Smooth muscle cell (in vitro differentiated cells): ENCODE data around the gene GRSF1. TPM values are rescaled to one million over a fixed set of nuclear protein-coding genes. Genes with fewer than 3 reads are reported as not detected.

Source experiments
- DNase-seq: peaks from one replicate; lab custom pipeline; 2025; ENCODE audit not compliant: unreplicated experiment; lab: John Stamatoyannopoulos, UW
- H2AFZ ChIP-seq: fragments of 200-600 bp; sonication (generic); 2 replicates; pipeline ENCODE4 v1.6.0; 2016; ENCODE audit warnings: antibody characterized with exemption, low read depth, mild to moderate bottlenecking
- H3F3A ChIP-seq: fragments of 200-600 bp; sonication (generic); 2 replicates; pipeline ENCODE4 v1.6.0; 2017; ENCODE audit warnings: antibody characterized with exemption, low read depth
- H3K27ac ChIP-seq: fragments of 200-600 bp; sonication (generic); 2 replicates; pipeline ENCODE4 v1.5.1; 2016; ENCODE audit warnings: low read depth, mild to moderate bottlenecking
- H3K27me3 ChIP-seq: fragments of 200-600 bp; sonication (generic); 2 replicates; pipeline ENCODE4 v1.6.1; 2016; ENCODE audit warnings: low read depth, mild to moderate bottlenecking
- H3K36me3 ChIP-seq: fragments of 200-600 bp; sonication (generic); 2 replicates; pipeline ENCODE4 v1.5.1; 2016; ENCODE audit warnings: low read depth
- H3K4me1 ChIP-seq: fragments of 200-600 bp; sonication (generic); 2 replicates; pipeline ENCODE4 v1.5.1; 2016; ENCODE audit warnings: low read depth
- H3K4me2 ChIP-seq: fragments of 200-600 bp; sonication (generic); 2 replicates; pipeline ENCODE4 v1.6.0; 2016; ENCODE audit warnings: mild to moderate bottlenecking
- H3K4me3 ChIP-seq: fragments of 200-600 bp; sonication (generic); 2 replicates; pipeline ENCODE4 v1.5.1; 2016; ENCODE audit warnings: mild to moderate bottlenecking
- H3K79me2 ChIP-seq: fragments of 200-600 bp; sonication (generic); 2 replicates; pipeline ENCODE4 v1.6.0; 2016; ENCODE audit warnings: low read depth, mild to moderate bottlenecking
- H3K9ac ChIP-seq: fragments of 200-600 bp; sonication (generic); 2 replicates; pipeline ENCODE4 v1.6.0; 2016; ENCODE audit warnings: low read depth
- H3K9me3 ChIP-seq: fragments of 200-600 bp; sonication (generic); replicated peaks from 2 replicates; pipeline ENCODE4 v1.5.1; 2016; ENCODE audit warnings: low read depth
- H4K20me1 ChIP-seq: fragments of 200-600 bp; sonication (generic); 2 replicates; pipeline ENCODE4 v1.6.0; 2016; ENCODE audit warnings: low read depth
- CTCF ChIP-seq: fragments of 200-600 bp; sonication (generic); IDR thresholded peaks from 2 replicates; pipeline ENCODE4 v1.5.1; 2017; ENCODE audit warnings: borderline replicate concordance, mild to moderate bottlenecking, antibody characterized with exemption; ENCODE audit not compliant: insufficient read depth, poor library complexity, severe bottlenecking
- WGBS: methylation state at CpG from one replicate; pipeline ENCODE4 v1.1.7; 2016; ENCODE audit warnings: low lambda C conversion rate; 5-methylcytosine and 5-hydroxymethylcytosine counted together
- polyA plus RNA-seq: library from polyadenylated mRNA; unstranded; fragments of >200 nt; fragmentation: Nextera tagmentation; extraction: Ambion mirVana; gene quantifications from 2 replicates; pipeline ENCODE4 v1.2.1, GENCODE V29; 2016
- small RNA-seq: library from RNA; depleted of rRNA; stranded (forward); fragments of <200 nt; gene quantifications from one replicate; pipeline ENCODE3, GENCODE V24; 2014
- total RNA-seq: library from RNA; depleted of rRNA; stranded (reverse); fragments of >200 nt; gene quantifications from 2 replicates; pipeline ENCODE4 v1.2.3, GENCODE V29; 2014

The GRSF1 gene
- total and polyA plus RNA-seq, 2 experiments from 2014 or later = 105 to 109 TPM

GRCh38 chr4:70768301-70768948 is 71.3 kb downstream of the GRSF1 start:
- peaks cover 6% of the 10 kb centered on the region for H3K79me2 ChIP-seq
- TF ChIP-seq CTCF = no peak
- no peak overlapping the region for H3K4me2 ChIP-seq
- no peaks in the 10 kb centered on the region for H3K27me3 ChIP-seq
- no peak for DNase-seq
- no peaks in the 10 kb centered on the region for H4K20me1 ChIP-seq
- peaks cover 6% of the 10 kb centered on the region for H3K36me3 ChIP-seq
- H3K9me3 ChIP-seq = no peaks in the 10 kb centered on the region
- no peak overlapping the region for H3K4me3 ChIP-seq
- 91% methylated on average over 3 of the region's 3 CpGs for WGBS
- no peak overlapping the region for H2AFZ ChIP-seq
- no peaks in the 10 kb centered on the region for H3K4me1 ChIP-seq
- no peak overlapping the region for H3K9ac ChIP-seq
- H3F3A ChIP-seq = no peaks in the 10 kb centered on the region
- H3K27ac ChIP-seq = no peak overlapping the region

Small RNAs within 50 kb of the gene (small RNA-seq; reads per million reads assigned to genes)
- gene RF00026 = not detected
- gene RNU6-891P = not detected

Other genes with a start within 250 kb of the GRSF1 start
- not detected in 2 replicates for gene AMBN, start 247.6 kb downstream of the GRSF1 start, total RNA-seq
- gene AMBN, start 247.6 kb downstream of the GRSF1 start, polyA plus RNA-seq = not detected in 2 replicates
- gene ENAM, start 211.1 kb downstream of the GRSF1 start, total RNA-seq = not detected in 2 replicates
- gene ENAM, start 211.1 kb downstream of the GRSF1 start, polyA plus RNA-seq = not detected in 2 replicates
- not detected in 2 replicates for gene JCHAIN, start 173.4 kb downstream of the GRSF1 start, total RNA-seq
- gene JCHAIN, start 173.4 kb downstream of the GRSF1 start, polyA plus RNA-seq = not detected in 2 replicates
- gene UTP3, start 151.4 kb downstream of the GRSF1 start, total RNA-seq = 15.2 and 18.8 TPM in 2 replicates
- 11.8 and 14.3 TPM in 2 replicates for gene UTP3, start 151.4 kb downstream of the GRSF1 start, polyA plus RNA-seq
- 42.8 and 49.2 TPM in 2 replicates for gene RUFY3, start 117.9 kb downstream of the GRSF1 start, total RNA-seq
- 22.2 and 23.6 TPM in 2 replicates for gene RUFY3, start 117.9 kb downstream of the GRSF1 start, polyA plus RNA-seq
- 18.3 and 23.7 TPM in 2 replicates for gene MOB1B, start 62.5 kb upstream of the GRSF1 start, total RNA-seq
- gene MOB1B, start 62.5 kb upstream of the GRSF1 start, polyA plus RNA-seq = 3.4 and 4.4 TPM in 2 replicates
- gene DCK, start 153.8 kb upstream of the GRSF1 start, total RNA-seq = 28.7 and 28.9 TPM in 2 replicates
- gene DCK, start 153.8 kb upstream of the GRSF1 start, polyA plus RNA-seq = 13.6 and 18.8 TPM in 2 replicates